GM21737 (cell line): Measurements from ENCODE around the gene ARPP21.
"Not testable (repeated sequence)": the region's sequence is repeated elsewhere in the genome, so short reads cannot be mapped to it uniquely, and the experiment has no call there.

Experiments
- ATAC-seq: cut with Tn5 transposase; IDR thresholded peaks from one replicate; pipeline ENCODE4 v1.9.1; 2021; ENCODE audit warnings: mild to moderate bottlenecking, moderate library complexity; ENCODE audit not compliant: unreplicated experiment

ARPP21 gene

GRCh38 chr3:35639254-35640186 lies at the start of gene ARPP21:
TSS of gene ARPP21 (plus strand) at chr3:35639525. CDS start at chr3:35681752, 42,227 bp downstream.
- ATAC-seq: no peak

- no peak for ATAC-seq
Measured at GRCh38 chr3:35592589-35593295, 46.6 kb upstream of the ARPP21 start.

- ATAC-seq: no peak
Measured at GRCh38 chr3:35594739-35595138, 44.6 kb upstream of the ARPP21 start.

- ATAC-seq: no peak
Measured at GRCh38 chr3:35596335-35596995, 42.9 kb upstream of the ARPP21 start.

GRCh38 chr3:35597490-35597889 lies 41.8 kb upstream of the ARPP21 start:
- ATAC-seq: no peak

GRCh38 chr3:35598804-35599203 lies 40.5 kb upstream of the ARPP21 start:
- ATAC-seq: no peak

GRCh38 chr3:35601959-35602358 lies 37.4 kb upstream of the ARPP21 start:
- no peak for ATAC-seq

- no peak for ATAC-seq
Measured at GRCh38 chr3:35602395-35602936, 36.9 kb upstream of the ARPP21 start.

- no peak for ATAC-seq
Measured at GRCh38 chr3:35616346-35616745, 23.0 kb upstream of the ARPP21 start.

- ATAC-seq: no peak
Measured at GRCh38 chr3:35617370-35617769, 22.0 kb upstream of the ARPP21 start.

GRCh38 chr3:35620238-35620637 lies 19.1 kb upstream of the ARPP21 start:
- ATAC-seq: not testable (repeated sequence)

GRCh38 chr3:35624698-35625097 lies 14.6 kb upstream of the ARPP21 start:
- no peak for ATAC-seq

GRCh38 chr3:35633332-35634124 lies 5.8 kb upstream of the ARPP21 start:
- no peak for ATAC-seq

GRCh38 chr3:35635407-35635806 lies 3.9 kb upstream of the ARPP21 start:
- no peak for ATAC-seq

GRCh38 chr3:35635926-35636683 lies 3.2 kb upstream of the ARPP21 start:
- ATAC-seq: no peak

- ATAC-seq: no peak
Measured at GRCh38 chr3:35638251-35638979, 910 bp upstream of the ARPP21 start.

GRCh38 chr3:35638980-35639253 lies 408 bp upstream of the ARPP21 start:
- ATAC-seq: no peak

- ATAC-seq: no peak
Measured at GRCh38 chr3:35640190-35641165, 1.2 kb downstream of the ARPP21 start.
